Neural cell (in vitro differentiated cells): Measurements from ENCODE around the gene ARHGAP9.
"Not testable (repeated sequence)": the region's sequence is repeated elsewhere in the genome, so short reads cannot be mapped to it uniquely, and the experiment has no call there.

ENCODE experiments used
- POLR2AphosphoS5 ChIP-seq: IDR thresholded peaks from 2 replicates; pipeline ENCODE4 v1.6.1; 2012
- RAD21 ChIP-seq: fragments of 450-650 bp; conservative IDR thresholded peaks from 2 replicates; pipeline ENCODE4 v1.6.1; 2014; ENCODE audit warnings: antibody characterized with exemption, mild to moderate bottlenecking, moderate library complexity
- TF ChIP-seq, protein P1 (sequence below): fragments of 450-650 bp; IDR thresholded peaks from 2 replicates; pipeline ENCODE4 v1.5.1; 2014; ENCODE audit warnings: antibody characterized with exemption, mild to moderate bottlenecking, moderate library complexity; ENCODE audit not compliant: poor library complexity, severe bottlenecking

DNA sequence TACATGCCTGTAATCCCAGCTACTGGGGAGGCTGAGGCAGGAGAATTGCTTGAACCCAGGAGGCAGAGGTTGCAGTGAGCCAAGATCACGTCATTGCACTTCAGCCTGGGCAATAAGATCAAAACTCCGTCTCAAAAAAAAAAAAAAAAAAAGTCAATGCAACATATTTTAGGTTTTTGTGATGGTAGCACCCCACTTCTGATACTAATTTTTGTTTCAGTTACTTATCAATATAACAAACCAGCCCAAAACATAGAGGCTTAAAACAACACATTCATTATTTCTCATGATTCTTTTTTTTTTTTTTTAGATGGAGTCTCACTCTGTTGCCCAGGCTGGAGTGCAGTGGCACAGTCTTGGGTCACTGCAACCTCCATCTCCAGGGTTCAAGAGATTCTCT, 38.3 kb downstream of the ARHGAP9 start:
- TF ChIP-seq, protein P1, sequence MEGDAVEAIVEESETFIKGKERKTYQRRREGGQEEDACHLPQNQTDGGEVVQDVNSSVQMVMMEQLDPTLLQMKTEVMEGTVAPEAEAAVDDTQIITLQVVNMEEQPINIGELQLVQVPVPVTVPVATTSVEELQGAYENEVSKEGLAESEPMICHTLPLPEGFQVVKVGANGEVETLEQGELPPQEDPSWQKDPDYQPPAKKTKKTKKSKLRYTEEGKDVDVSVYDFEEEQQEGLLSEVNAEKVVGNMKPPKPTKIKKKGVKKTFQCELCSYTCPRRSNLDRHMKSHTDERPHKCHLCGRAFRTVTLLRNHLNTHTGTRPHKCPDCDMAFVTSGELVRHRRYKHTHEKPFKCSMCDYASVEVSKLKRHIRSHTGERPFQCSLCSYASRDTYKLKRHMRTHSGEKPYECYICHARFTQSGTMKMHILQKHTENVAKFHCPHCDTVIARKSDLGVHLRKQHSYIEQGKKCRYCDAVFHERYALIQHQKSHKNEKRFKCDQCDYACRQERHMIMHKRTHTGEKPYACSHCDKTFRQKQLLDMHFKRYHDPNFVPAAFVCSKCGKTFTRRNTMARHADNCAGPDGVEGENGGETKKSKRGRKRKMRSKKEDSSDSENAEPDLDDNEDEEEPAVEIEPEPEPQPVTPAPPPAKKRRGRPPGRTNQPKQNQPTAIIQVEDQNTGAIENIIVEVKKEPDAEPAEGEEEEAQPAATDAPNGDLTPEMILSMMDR, result not testable (repeated sequence)
- not testable (repeated sequence) for TF ChIP-seq POLR2AphosphoS5, RAD21
